HCT116 (cell line): ENCODE results near the gene CDH13. TPM values are rescaled to one million over a fixed set of nuclear protein-coding genes. Genes with fewer than 3 reads are reported as not detected.

Source experiments
- ATAC-seq: fragments of 200-7000 bp; cut with Tn5 transposase; 2 replicates; pipeline ENCODE4 v1.9.1; 2020; ENCODE audit warnings: mild to moderate bottlenecking, moderate library complexity
- BruUV-seq: library from RNA; stranded (reverse); fragments of 400-500 nt; replicated peaks from 2 replicates; lab custom pipeline; 2021; lab: Mats Ljungman, UMichigan
- CTCF ChIA-PET: fragments of 300-600 bp; sonication (Branson Sonifier 250); formaldehyde crosslinking; loops from one replicate; lab custom pipeline; 2021; ENCODE audit warnings: antibody characterized with exemption; lab: Charles Lee
- POLR2A ChIA-PET: fragments of 300-600, 350-600 bp; sonication (Branson Sonifier 250); formaldehyde crosslinking; loops from one replicate; lab custom pipeline; 2021; ENCODE audit warnings: antibody characterized with exemption; lab: Charles Lee
- RAD21 ChIA-PET, 2 experiments: fragments of 300-600 bp; sonication (Branson Sonifier 250); formaldehyde crosslinking; loops; one replicate each; lab custom pipeline; 2023; ENCODE audit warnings: low total read pairs in 2 of 2; ENCODE audit not compliant: uncharacterized antibody in 2 of 2, unreplicated experiment in 2 of 2, low non-redundant PET in 1 of 2; lab: Charles Lee
- DNase-seq: peaks from one replicate; pipeline ENCODE4 v3.0.0-alpha.2; 2010; ENCODE audit warnings: low read depth, low spot score
- H2AFZ ChIP-seq: fragments of 200-600 bp; shearing (Covaris generic), sonication (generic); 2 replicates; pipeline ENCODE4 v1.6.1; 2017; ENCODE audit warnings: low read depth, mixed run types, mixed read lengths, antibody characterized with exemption, low read length; ENCODE audit not compliant: poor library complexity, severe bottlenecking
- H3K27ac ChIP-seq: 2 replicates; pipeline ENCODE4 v1.5.1; 2012; ENCODE audit warnings: low read depth, low read length
- H3K27me3 ChIP-seq: fragments of 200-600 bp; sonication (generic); 2 replicates; pipeline ENCODE4 v1.6.1; 2016; ENCODE audit warnings: mixed run types, low read length, mixed read lengths; ENCODE audit not compliant: insufficient read depth
- H3K36me3 ChIP-seq, 2 experiments: fragments of 200-500 bp in 1 of 2; fragments of 200-600 bp in 1 of 2; sonication (Bioruptor generic) in 1 of 2; sonication (generic) in 1 of 2; 2 replicates each; pipeline versions ENCODE4 v1.5.1 to v1.6.1; 2014 to 2016; ENCODE audit warnings: low read length in 2 of 2, inconsistent platforms in 1 of 2, mixed read lengths in 1 of 2, mixed run types in 1 of 2; ENCODE audit not compliant: insufficient read depth in 2 of 2, control insufficient read depth in 1 of 2
- H3K4me1 ChIP-seq, 2 experiments: fragments of 200-600 bp in 1 of 2; sonication (generic) in 1 of 2; 2 replicates each; pipeline versions ENCODE4 v1.5.1 to v1.6.1; 2012 to 2017; ENCODE audit warnings: low read length in 2 of 2, inconsistent platforms in 1 of 2, mild to moderate bottlenecking in 1 of 2, mixed read lengths in 1 of 2, mixed run types in 1 of 2, moderate library complexity in 1 of 2; ENCODE audit not compliant: insufficient read depth in 2 of 2, control insufficient read depth in 1 of 2
- H3K4me2 ChIP-seq: fragments of 200-600 bp; sonication (generic); 2 replicates; pipeline ENCODE4 v1.6.1; 2017; ENCODE audit warnings: mixed run types, low read length, mixed read lengths
- H3K4me3 ChIP-seq, 2 experiments: fragments of 200-600 bp in 1 of 2; sonication (generic) in 1 of 2; replicated peaks in 1 of 2; 2 replicates each; pipeline ENCODE4 v1.5.1; 2011 to 2016; ENCODE audit warnings: low read length in 2 of 2, control low read depth in 1 of 2, low read depth in 1 of 2, mild to moderate bottlenecking in 1 of 2, mixed read lengths in 1 of 2, mixed run types in 1 of 2
- H3K79me2 ChIP-seq: fragments of 200-600 bp; sonication (generic); 2 replicates; pipeline ENCODE4 v1.6.1; 2017; ENCODE audit warnings: mild to moderate bottlenecking, mixed run types, low read length, moderate library complexity, mixed read lengths; ENCODE audit not compliant: insufficient read depth
- H3K9ac ChIP-seq: fragments of 200-600 bp; sonication (generic); 2 replicates; pipeline ENCODE4 v1.6.1; 2016; ENCODE audit warnings: low read length, mixed read lengths
- H3K9me2 ChIP-seq: fragments of 200-600 bp; sonication (generic), shearing (Covaris generic); 2 replicates; pipeline ENCODE4 v1.6.1; 2017; ENCODE audit warnings: mixed run types, mild to moderate bottlenecking, moderate library complexity; ENCODE audit not compliant: insufficient read depth
- H3K9me3 ChIP-seq, 2 experiments: fragments of 200-500 bp in 1 of 2; fragments of 200-600 bp in 1 of 2; sonication (Bioruptor generic) in 1 of 2; sonication (generic) in 1 of 2; 2 replicates each; pipeline ENCODE4 v1.6.1; 2014 to 2017; ENCODE audit warnings: low read length in 2 of 2, mixed read lengths in 2 of 2, inconsistent platforms in 1 of 2, low read depth in 1 of 2, mild to moderate bottlenecking in 1 of 2, mixed run types in 1 of 2, moderate library complexity in 1 of 2; ENCODE audit not compliant: control insufficient read depth in 1 of 2, insufficient read depth in 1 of 2
- H4K20me1 ChIP-seq: fragments of 200-600 bp; sonication (generic), shearing (Covaris generic); 2 replicates; pipeline ENCODE4 v1.6.1; 2017; ENCODE audit warnings: mixed run types, mild to moderate bottlenecking, moderate library complexity; ENCODE audit not compliant: insufficient read depth
- FOSL1 ChIP-seq: IDR thresholded peaks from 2 replicates; pipeline ENCODE4 v1.6.1; 2012; ENCODE audit warnings: low read depth
- JUND ChIP-seq: IDR thresholded peaks from 2 replicates; pipeline ENCODE4 v1.6.1; 2012
- RAD21 ChIP-seq: IDR thresholded peaks from 2 replicates; pipeline ENCODE4 v1.6.1; 2012; ENCODE audit warnings: low read depth, mild to moderate bottlenecking
- SP1 ChIP-seq: IDR thresholded peaks from 2 replicates; pipeline ENCODE4 v1.6.1; 2012; ENCODE audit warnings: low read depth
- YY1 ChIP-seq: IDR thresholded peaks from 2 replicates; pipeline ENCODE4 v1.6.1; 2011; ENCODE audit warnings: low read length, low read depth, moderate library complexity, mild to moderate bottlenecking; ENCODE audit not compliant: insufficient replicate concordance; ENCODE audit errors: extremely low read depth
- ZFX ChIP-seq: fragments of 450-650 bp; IDR thresholded peaks from 2 replicates; pipeline ENCODE4 v1.6.1; 2017
- intact Hi-C: fragments of 100-400 bp; cut with micrococcal nuclease; formaldehyde crosslinking; loops from 2 replicates; pipeline ENCODE4 v1.10.0; 2022
- total RNA-seq: library from RNA; stranded (reverse); gene quantifications from one replicate; pipeline ENCODE4 v1.2.1, GENCODE V29; 2021; ENCODE audit not compliant: unreplicated experiment

CDH13 gene
- total RNA-seq, 1 experiment from 2014 or later: not detected

DNA sequence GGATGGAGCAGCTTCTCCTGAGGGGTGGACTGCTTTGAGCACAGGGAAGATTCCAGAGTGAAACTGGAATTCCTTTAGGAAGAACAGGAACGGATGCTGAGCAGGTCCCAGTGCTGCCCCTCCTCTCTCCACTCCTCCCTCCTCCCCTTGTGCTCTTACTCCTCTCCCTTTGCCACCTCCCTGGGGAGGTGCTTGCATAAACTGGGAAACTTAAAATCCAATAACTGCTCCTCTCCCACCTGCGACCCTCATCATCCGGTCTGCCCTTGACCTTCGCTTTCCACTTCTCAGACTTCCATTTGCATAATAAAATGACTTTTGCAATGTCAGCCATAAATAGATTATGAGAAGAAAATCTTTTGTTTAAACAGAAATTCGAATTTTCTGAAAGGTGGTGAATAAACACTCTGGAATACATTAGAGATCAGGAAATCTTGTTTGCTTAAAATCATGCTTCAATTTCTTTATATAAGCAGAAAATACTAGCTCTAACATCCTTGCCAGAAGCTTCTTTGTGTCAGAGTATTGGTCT, 1204.8 kb downstream of the CDH13 start:
- Histone ChIP-seq H3K27me3 (no peaks in the 10 kb centered on the region), H3K9ac (no peak overlapping the region), H3K79me2 (no peaks in the 10 kb centered on the region), H3K4me1 (peaks cover 9 to 12% of the 10 kb centered on the region in 2 experiments), H3K9me3 (no peaks in the 10 kb centered on the region), H3K9me2 (no peaks in the 10 kb centered on the region), H4K20me1 (no peaks in the 10 kb centered on the region), H3K4me2 (no peak overlapping the region), H3K27ac (no peak overlapping the region), H2AFZ (no peak overlapping the region), H3K36me3 (no peaks in the 10 kb centered on the region), H3K4me3 (no peak overlapping the region)
- RAD21 ChIA-PET: no interaction called here
- intact Hi-C loops: no loop called here
- POLR2A ChIA-PET: no interaction called here
- no TSS peak for BruUV-seq
- ATAC-seq: no peak
- CTCF ChIA-PET: no interaction called here
- no peak for TF ChIP-seq ZFX
- TF ChIP-seq RAD21: no peak
- no peak for TF ChIP-seq YY1
- no peak for TF ChIP-seq SP1
- DNase-seq: no peak

DNA sequence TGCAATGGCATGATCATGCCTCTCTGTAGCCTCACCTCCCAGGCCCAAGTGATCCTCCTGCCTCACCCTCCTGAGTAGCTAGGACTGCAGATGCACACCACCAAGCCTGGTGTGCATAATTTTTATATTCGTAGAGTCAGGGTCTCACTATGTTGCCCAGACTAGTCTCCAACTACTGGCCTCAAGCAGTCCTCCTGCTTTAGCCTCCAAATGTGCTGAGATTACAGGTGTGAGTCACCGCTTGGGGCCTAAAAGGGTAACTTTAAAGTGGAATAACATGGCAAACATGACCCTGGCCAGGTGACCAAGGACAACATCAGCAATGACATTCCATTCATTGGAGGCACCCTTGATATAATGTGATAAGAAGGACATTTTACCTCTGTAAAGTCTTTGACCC, 1207.2 kb downstream of the CDH13 start:
- no peak overlapping the region for H3K27ac ChIP-seq
- no peaks in the 10 kb centered on the region for H4K20me1 ChIP-seq
- CTCF ChIA-PET: interaction anchor here (1.2 kb wide), 1 partner anchor 232 kb away, joined by 3 read pairs; no protein-coding TSS in a partner anchor
- DNase-seq (no peak), ATAC-seq (no peak)
- H3K36me3 ChIP-seq: no peaks in the 10 kb centered on the region
- H3K4me1 ChIP-seq: peaks cover 9 to 13% of the 10 kb centered on the region in 2 experiments
- POLR2A ChIA-PET: no interaction called here
- H3K4me2 ChIP-seq: no peak overlapping the region
- intact Hi-C loops: no loop called here
- H3K9ac ChIP-seq: no peak overlapping the region
- no TSS peak for BruUV-seq
- no peaks in the 10 kb centered on the region for H3K27me3 ChIP-seq
- RAD21 ChIA-PET: no interaction called here
- H3K9me2 ChIP-seq: no peaks in the 10 kb centered on the region
- no peaks in the 10 kb centered on the region for H3K9me3 ChIP-seq
- TF ChIP-seq JUND (no peak), FOSL1 (no peak)
- H3K79me2 ChIP-seq: no peaks in the 10 kb centered on the region
- H3K4me3 ChIP-seq: no peak overlapping the region
- no peak overlapping the region for H2AFZ ChIP-seq
